GM18508 (cell line): ENCODE data around the gene GSTM5.
"Not testable (repeated sequence)": the region's sequence is repeated elsewhere in the genome, so short reads cannot be mapped to it uniquely, and the experiment has no call there.

Experiments used
- ATAC-seq: cut with Tn5 transposase; IDR thresholded peaks from one replicate; pipeline ENCODE4 v1.9.1; 2021; ENCODE audit warnings: moderate number of reproducible peaks; ENCODE audit not compliant: insufficient read depth, unreplicated experiment

GSTM5 gene

GRCh38 chr1:109726007-109726406 lies 14.0 kb downstream of the GSTM5 start:
- no peak for ATAC-seq

GRCh38 chr1:109726728-109727373 lies 14.8 kb downstream of the GSTM5 start:
- ATAC-seq = no peak

GRCh38 chr1:109728870-109729269 lies 16.8 kb downstream of the GSTM5 start:
- no peak for ATAC-seq

GRCh38 chr1:109730666-109731065 lies 18.6 kb downstream of the GSTM5 start:
- ATAC-seq = no peak

GRCh38 chr1:109732390-109732881 lies 20.4 kb downstream of the GSTM5 start:
- ATAC-seq = no peak

- no peak for ATAC-seq
Measured at GRCh38 chr1:109733236-109733870, 21.3 kb downstream of the GSTM5 start.

- ATAC-seq = no peak
Measured at GRCh38 chr1:109739738-109740614, 27.9 kb downstream of the GSTM5 start.

GRCh38 chr1:109740615-109741373 lies 28.7 kb downstream of the GSTM5 start, which contains the start of gene GSTM3:
Gene GSTM3 (minus strand): TSS chr1:109741038. CDS start chr1:109740287, 751 bp downstream.
- ATAC-seq = no peak

- not testable (repeated sequence) for ATAC-seq
Measured at GRCh38 chr1:109748311-109748710, 36.3 kb downstream of the GSTM5 start.

GRCh38 chr1:109749221-109749620 lies 37.2 kb downstream of the GSTM5 start:
- no peak for ATAC-seq

GRCh38 chr1:109750241-109750882 lies 38.3 kb downstream of the GSTM5 start:
- ATAC-seq = no peak

- no peak for ATAC-seq
Measured at GRCh38 chr1:109750920-109751319, 38.9 kb downstream of the GSTM5 start.

GRCh38 chr1:109751531-109752260 lies 39.6 kb downstream of the GSTM5 start:
- no peak for ATAC-seq

- ATAC-seq = no peak
Measured at GRCh38 chr1:109754738-109755137, 42.7 kb downstream of the GSTM5 start.

GRCh38 chr1:109756325-109756724 lies 44.3 kb downstream of the GSTM5 start:
- ATAC-seq = not testable (repeated sequence)

- ATAC-seq = no peak
Measured at GRCh38 chr1:109756848-109757521, 44.9 kb downstream of the GSTM5 start.

- ATAC-seq = no peak
Measured at GRCh38 chr1:109757936-109758786, 46.1 kb downstream of the GSTM5 start.
